ENCODE results near the gene AASS.

GRCh38 chr7:122063146-122063545 is 80.9 kb downstream of the AASS start:
- TF ChIP-seq POLR2A (IDR thresholded peaks at IDR 0.05) = no peak
- TF ChIP-seq, protein P1, sequence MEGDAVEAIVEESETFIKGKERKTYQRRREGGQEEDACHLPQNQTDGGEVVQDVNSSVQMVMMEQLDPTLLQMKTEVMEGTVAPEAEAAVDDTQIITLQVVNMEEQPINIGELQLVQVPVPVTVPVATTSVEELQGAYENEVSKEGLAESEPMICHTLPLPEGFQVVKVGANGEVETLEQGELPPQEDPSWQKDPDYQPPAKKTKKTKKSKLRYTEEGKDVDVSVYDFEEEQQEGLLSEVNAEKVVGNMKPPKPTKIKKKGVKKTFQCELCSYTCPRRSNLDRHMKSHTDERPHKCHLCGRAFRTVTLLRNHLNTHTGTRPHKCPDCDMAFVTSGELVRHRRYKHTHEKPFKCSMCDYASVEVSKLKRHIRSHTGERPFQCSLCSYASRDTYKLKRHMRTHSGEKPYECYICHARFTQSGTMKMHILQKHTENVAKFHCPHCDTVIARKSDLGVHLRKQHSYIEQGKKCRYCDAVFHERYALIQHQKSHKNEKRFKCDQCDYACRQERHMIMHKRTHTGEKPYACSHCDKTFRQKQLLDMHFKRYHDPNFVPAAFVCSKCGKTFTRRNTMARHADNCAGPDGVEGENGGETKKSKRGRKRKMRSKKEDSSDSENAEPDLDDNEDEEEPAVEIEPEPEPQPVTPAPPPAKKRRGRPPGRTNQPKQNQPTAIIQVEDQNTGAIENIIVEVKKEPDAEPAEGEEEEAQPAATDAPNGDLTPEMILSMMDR (IDR thresholded peaks at IDR 0.05) = no peak
